Kidney (tissue), 14 donors: ENCODE measurements around the gene SPTBN5. TPM values are rescaled to one million over a fixed set of nuclear protein-coding genes. Genes with fewer than 3 reads are reported as not detected.

ENCODE experiments used
- DNase-seq, 5 donors: peaks; one replicate each; pipeline ENCODE4 v3.0.0-alpha.2; 2013 to 2020
- FAIRE-seq: peaks from 2 replicates; lab custom pipeline; 2012; peaks lifted over from hg19 to GRCh38; lab: Jason Lieb, UNC
- H3K27ac ChIP-seq, 2 donors: one replicate each; pipeline ENCODE4 v1.7.0; 2013; ENCODE audit warnings: low read depth in 2 of 2, low read length in 2 of 2, inconsistent platforms in 1 of 2
- H3K27me3 ChIP-seq: one replicate; pipeline ENCODE4 v1.7.1; 2013; ENCODE audit warnings: low read length, inconsistent platforms; ENCODE audit not compliant: control insufficient read depth, insufficient read depth
- H3K36me3 ChIP-seq, 3 donors: one replicate each; pipeline versions ENCODE4 v1.7.0 to v1.7.1; 2013; ENCODE audit warnings: low read length in 3 of 3, control low read depth in 1 of 3, inconsistent platforms in 1 of 3; ENCODE audit not compliant: insufficient read depth in 3 of 3, control insufficient read depth in 2 of 3
- H3K4me1 ChIP-seq, 3 donors: one replicate each; pipeline versions ENCODE4 v1.7.0 to v1.7.1; 2013; ENCODE audit warnings: low read length in 3 of 3, inconsistent platforms in 1 of 3, low read depth in 1 of 3; ENCODE audit not compliant: control insufficient read depth in 2 of 3, insufficient read depth in 2 of 3
- H3K4me3 ChIP-seq, 3 donors: one replicate each; pipeline versions ENCODE4 v1.7.0 to v1.8.1; 2013; ENCODE audit warnings: low read length in 3 of 3, control low read depth in 1 of 3, inconsistent platforms in 1 of 3
- H3K9ac ChIP-seq, 3 donors: one replicate each; pipeline versions ENCODE4 v1.7.0 to v1.7.1; 2013; ENCODE audit warnings: low read length in 3 of 3, control low read depth in 1 of 3, inconsistent platforms in 1 of 3
- H3K9me3 ChIP-seq, 3 donors: one replicate each; pipeline versions ENCODE4 v1.7.0 to v1.7.1; 2013; ENCODE audit warnings: low read length in 3 of 3, control low read depth in 1 of 3, inconsistent platforms in 1 of 3; ENCODE audit not compliant: control insufficient read depth in 2 of 3, insufficient read depth in 1 of 3
- intact Hi-C: fragments of 100-400 bp; cut with DNase I; formaldehyde crosslinking; loops from one replicate; pipeline ENCODE4 v1.11.1; 2022
- polyA plus RNA-seq: library from polyadenylated mRNA; stranded (reverse); fragments of 350-450 nt; fragmentation: Illumina TruSeq; extraction: RNeasy Lipid Tissue Mini Kit (QIAGEN cat#74804); gene quantifications from one replicate; pipeline ENCODE4 v1.2.3, GENCODE V29; 2014; ENCODE audit warnings: low read depth, low replicate concordance; ENCODE audit not compliant: insufficient read depth
- total RNA-seq: library from RNA; stranded (reverse); fragmentation: NEBNext Ultra II Directional; extraction: Animal tissue kit (Norgen Biotek cat#: 25700); gene quantifications from one replicate; pipeline ENCODE4 v1.2.1, GENCODE V29; 2021
- TF ChIP-seq, protein P1 (sequence below): IDR thresholded peaks from 3 replicates; pipeline ENCODE4 v1.5.1; 2012; ENCODE audit warnings: mild to moderate bottlenecking, moderate library complexity, borderline replicate concordance; ENCODE audit not compliant: insufficient read depth; ENCODE audit errors: extremely low read depth
- donor health status: control.
- donor health status: control.
- donor health status: control.
- donor health status: control.
- donor health status: control.
- donor health status: DM: yes; HTN: yes; CAD: no.
- donor health status: Normal renal cell carcinoma (clear cell type).

Gene SPTBN5
- total and polyA plus RNA-seq, 2 donors from 2014 or later = 1.2 to 2.6 TPM

DNA sequence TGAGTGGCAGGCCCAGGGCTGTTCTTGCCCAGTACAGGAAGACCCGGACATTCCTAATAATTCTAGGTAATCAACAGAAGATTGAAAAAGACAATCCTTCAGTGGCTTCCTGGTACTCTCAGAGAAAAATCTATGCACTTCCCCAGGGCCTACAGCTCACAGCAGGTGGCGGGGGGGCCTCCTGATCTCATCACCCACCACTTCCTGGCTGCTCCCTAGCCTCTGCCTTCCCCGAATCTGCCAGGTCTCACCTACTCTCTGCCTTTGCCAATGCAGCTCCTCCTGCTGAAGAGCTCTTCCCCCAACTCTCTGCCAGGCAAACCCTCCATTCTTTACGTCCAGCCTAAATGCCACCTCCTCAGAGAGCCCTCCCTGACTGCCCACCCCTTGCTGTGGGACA lies 41.0 kb upstream of the SPTBN5 start:
- Histone ChIP-seq H3K4me3 (no peak overlapping the region), H3K27ac (peak overlapping the region in 1 of 2 donors; percentile 65), H3K9me3 (no peaks in the 10 kb centered on the region), H3K9ac (no peak overlapping the region), H3K4me1 (peaks cover 0 to 12% (median 8%) of the 10 kb centered on the region in 3 donors), H3K36me3 (no peaks in the 10 kb centered on the region), H3K27me3 (no peaks in the 10 kb centered on the region)
- TF ChIP-seq, protein P1, sequence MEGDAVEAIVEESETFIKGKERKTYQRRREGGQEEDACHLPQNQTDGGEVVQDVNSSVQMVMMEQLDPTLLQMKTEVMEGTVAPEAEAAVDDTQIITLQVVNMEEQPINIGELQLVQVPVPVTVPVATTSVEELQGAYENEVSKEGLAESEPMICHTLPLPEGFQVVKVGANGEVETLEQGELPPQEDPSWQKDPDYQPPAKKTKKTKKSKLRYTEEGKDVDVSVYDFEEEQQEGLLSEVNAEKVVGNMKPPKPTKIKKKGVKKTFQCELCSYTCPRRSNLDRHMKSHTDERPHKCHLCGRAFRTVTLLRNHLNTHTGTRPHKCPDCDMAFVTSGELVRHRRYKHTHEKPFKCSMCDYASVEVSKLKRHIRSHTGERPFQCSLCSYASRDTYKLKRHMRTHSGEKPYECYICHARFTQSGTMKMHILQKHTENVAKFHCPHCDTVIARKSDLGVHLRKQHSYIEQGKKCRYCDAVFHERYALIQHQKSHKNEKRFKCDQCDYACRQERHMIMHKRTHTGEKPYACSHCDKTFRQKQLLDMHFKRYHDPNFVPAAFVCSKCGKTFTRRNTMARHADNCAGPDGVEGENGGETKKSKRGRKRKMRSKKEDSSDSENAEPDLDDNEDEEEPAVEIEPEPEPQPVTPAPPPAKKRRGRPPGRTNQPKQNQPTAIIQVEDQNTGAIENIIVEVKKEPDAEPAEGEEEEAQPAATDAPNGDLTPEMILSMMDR = no peak
- FAIRE-seq (no peak), DNase-seq (no peak)
- intact Hi-C loops = no loop called here

GRCh38 chr15:41933771-41934170 lies 39.9 kb upstream of the SPTBN5 start:
- Histone ChIP-seq H3K27ac (no peak overlapping the region), H3K4me1 (peaks cover 0 to 18% (median 12%) of the 10 kb centered on the region in 3 donors), H3K9ac (no peak overlapping the region), H3K4me3 (no peak overlapping the region), H3K27me3 (no peaks in the 10 kb centered on the region), H3K36me3 (no peaks in the 10 kb centered on the region), H3K9me3 (no peaks in the 10 kb centered on the region)
- intact Hi-C loops = no loop called here
- DNase-seq (no peak), FAIRE-seq (no peak)
- TF ChIP-seq, protein P1 = no peak

GRCh38 chr15:41933326-41933725 lies 39.5 kb upstream of the SPTBN5 start:
- peak overlapping the region in 1 of 3 donors; percentile 14 for H3K9ac ChIP-seq
- H3K27ac ChIP-seq = peak overlapping the region in 1 of 2 donors; percentile 4
- FAIRE-seq (no peak), DNase-seq (no peak)
- H3K4me1 ChIP-seq = peaks cover 0 to 21% (median 13%) of the 10 kb centered on the region in 3 donors
- no peaks in the 10 kb centered on the region for H3K9me3 ChIP-seq
- no peaks in the 10 kb centered on the region for H3K36me3 ChIP-seq
- TF ChIP-seq, protein P1 = no peak
- no peak overlapping the region for H3K4me3 ChIP-seq
- intact Hi-C loops = no loop called here
- H3K27me3 ChIP-seq = no peaks in the 10 kb centered on the region
